GM23338 (cell line): ENCODE measurements around the gene COL4A6. TPM values are rescaled to one million over a fixed set of nuclear protein-coding genes. Genes with fewer than 3 reads are reported as not detected.

Source experiments
- ATAC-seq: fragments of 200-7000 bp; cut with Tn5 transposase; 3 replicates; pipeline ENCODE4 v1.9.1; 2020
- DNase-seq: peaks from one replicate; pipeline ENCODE4 v3.0.0-alpha.2; 2015; ENCODE audit warnings: low spot score
- H2AFZ ChIP-seq: fragments of 200-600 bp; sonication (generic); 2 replicates; pipeline ENCODE4 v1.8.0; 2016; ENCODE audit warnings: antibody characterized with exemption, mild to moderate bottlenecking, moderate library complexity
- H3F3A ChIP-seq: fragments of 200-600 bp; sonication (generic); replicated peaks from 2 replicates; pipeline ENCODE4 v1.8.0; 2017; ENCODE audit warnings: antibody characterized with exemption, mixed run types, low read depth
- H3K27ac ChIP-seq: fragments of 200-600 bp; sonication (generic); 2 replicates; pipeline ENCODE4 v1.6.1; 2016; ENCODE audit warnings: low read depth
- H3K27me3 ChIP-seq: fragments of 200-600 bp; sonication (generic); 2 replicates; pipeline ENCODE4 v1.8.0; 2016; ENCODE audit warnings: mild to moderate bottlenecking, mixed run types, moderate library complexity; ENCODE audit not compliant: insufficient read depth
- H3K36me3 ChIP-seq: fragments of 200-600 bp; sonication (generic); 2 replicates; pipeline ENCODE4 v1.8.0; 2016; ENCODE audit warnings: mild to moderate bottlenecking; ENCODE audit not compliant: insufficient read depth
- H3K4me1 ChIP-seq: fragments of 200-600 bp; sonication (generic); 2 replicates; pipeline ENCODE4 v1.8.0; 2016; ENCODE audit warnings: mild to moderate bottlenecking, moderate library complexity; ENCODE audit not compliant: insufficient read depth
- H3K4me2 ChIP-seq: fragments of 200-600 bp; sonication (generic); 2 replicates; pipeline ENCODE4 v1.7.1; 2017; ENCODE audit warnings: mixed run types
- H3K4me3 ChIP-seq: fragments of 200-600 bp; sonication (generic); 2 replicates; pipeline ENCODE4 v1.6.1; 2016; ENCODE audit warnings: mixed run types
- H3K79me2 ChIP-seq: fragments of 200-600 bp; sonication (generic); replicated peaks from 2 replicates; pipeline ENCODE4 v1.8.0; 2017; ENCODE audit warnings: mild to moderate bottlenecking; ENCODE audit not compliant: insufficient read depth
- H3K9me2 ChIP-seq: fragments of 200-600 bp; sonication (generic); 2 replicates; pipeline ENCODE4 v1.8.0; 2017; ENCODE audit not compliant: insufficient read depth
- H4K20me1 ChIP-seq: fragments of 200-600 bp; sonication (generic); replicated peaks from 2 replicates; pipeline ENCODE4 v1.8.0; 2017; ENCODE audit warnings: mild to moderate bottlenecking; ENCODE audit not compliant: insufficient read depth
- H3K27ac Mint-ChIP-seq: 2 replicates; pipeline ENCODE4 v1.8.0; 2020; ENCODE audit warnings: inconsistent platforms, mild to moderate bottlenecking, moderate library complexity, mixed read lengths
- H3K27me3 Mint-ChIP-seq: 3 replicates; pipeline ENCODE4 v1.8.0; 2022; ENCODE audit warnings: low read depth, mild to moderate bottlenecking, moderate library complexity, mixed read lengths, inconsistent platforms; ENCODE audit not compliant: insufficient read depth, poor library complexity
- H3K36me3 Mint-ChIP-seq: 3 replicates; pipeline ENCODE4 v1.8.0; 2021; ENCODE audit warnings: low read depth, mild to moderate bottlenecking, inconsistent platforms, moderate library complexity, mixed read lengths
- H3K4me1 Mint-ChIP-seq: 3 replicates; pipeline ENCODE4 v1.8.0; 2020; ENCODE audit warnings: mild to moderate bottlenecking, inconsistent platforms, mixed read lengths
- H3K4me3 Mint-ChIP-seq: 3 replicates; pipeline ENCODE4 v1.8.0; 2021; ENCODE audit warnings: moderate library complexity, mild to moderate bottlenecking, inconsistent platforms, mixed read lengths
- H3K9me3 Mint-ChIP-seq: 3 replicates; pipeline ENCODE4 v1.8.0; 2020; ENCODE audit warnings: moderate library complexity, mild to moderate bottlenecking, inconsistent platforms, mixed read lengths
- CTCF ChIP-seq, 2 experiments: fragments of 200-600 bp in 1 of 2; sonication (generic) in 1 of 2; conservative IDR thresholded peaks; 2 replicates each; pipeline versions ENCODE4 v1.5.1 to v1.6.1; 2016 to 2017; ENCODE audit warnings: antibody characterized with exemption in 2 of 2, low read depth in 2 of 2, mild to moderate bottlenecking in 2 of 2, moderate library complexity in 1 of 2
- JUNB ChIP-seq: IDR thresholded peaks from one replicate; pipeline ENCODE4 v1.6.1; 2016; ENCODE audit warnings: antibody characterized with exemption; ENCODE audit not compliant: unreplicated experiment
- POLR2AphosphoS5 ChIP-seq: IDR thresholded peaks from 2 replicates; pipeline ENCODE4 v1.6.1; 2016; ENCODE audit warnings: antibody characterized with exemption, low read depth
- STAT1 ChIP-seq: IDR thresholded peaks from one replicate; pipeline ENCODE4 v1.6.1; 2016; ENCODE audit warnings: antibody characterized with exemption; ENCODE audit not compliant: unreplicated experiment
- ZNF462 ChIP-seq: fragments of 250-450 bp; sonication (Bioruptor Pico); IDR thresholded peaks from 2 replicates; pipeline ENCODE4 v1.5.0; 2020; ENCODE audit warnings: mild to moderate bottlenecking, moderate library complexity
- polyA plus RNA-seq: library from polyadenylated mRNA; unstranded; fragments of >200 nt; fragmentation: Nextera tagmentation; extraction: Ambion mirVana; gene quantifications from 2 replicates; pipeline ENCODE4 v1.2.1, GENCODE V29; 2016
- total RNA-seq: library from RNA; depleted of rRNA; stranded (reverse); fragments of >200 nt; shearing (Covaris generic); gene quantifications from 2 replicates; pipeline ENCODE4 v1.2.3, GENCODE V29; 2014

Gene COL4A6
- total and polyA plus RNA-seq, 2 experiments from 2014 or later = 4.1 to 15.2 TPM

- ATAC-seq = no peak
Observed at GRCh38 chrX:108127152-108127551, 311.1 kb downstream of the COL4A6 start.

GRCh38 chrX:108126661-108127060 is 311.6 kb downstream of the COL4A6 start:
- Histone ChIP-seq H4K20me1 (no peaks in the 10 kb centered on the region), H3K27me3 (no peaks in the 10 kb centered on the region), H3K9me2 (no peaks in the 10 kb centered on the region), H3K4me3 (no peak overlapping the region), H3K27ac (peak overlapping the region; percentile 63; the same call in 1 of the 2 replicates), H3K4me1 (peaks cover 4% of the 10 kb centered on the region; the same call in 1 of the 2 replicates), H3K36me3 (no peaks in the 10 kb centered on the region), H3F3A (no peaks in the 10 kb centered on the region), H3K79me2 (no peaks in the 10 kb centered on the region), H3K4me2 (peak overlapping the region; percentile 53), H2AFZ (0 out of 2 replicates have a peak overlapping the region, but pooled peaks have one; percentile 6)
- ATAC-seq (no peak; the same call in 2 of the 3 replicates), DNase-seq (peak; percentile 1)
- Mint-ChIP-seq H3K4me1 (peaks cover 17% of the 10 kb centered on the region), H3K27ac (peak overlapping the region; percentile 77), H3K27me3 (no peaks in the 10 kb centered on the region), H3K4me3 (no peak overlapping the region; the same call in 2 of the 3 replicates), H3K9me3 (no peaks in the 10 kb centered on the region), H3K36me3 (no peaks in the 10 kb centered on the region)
- TF ChIP-seq CTCF (conservative IDR thresholded peaks at IDR 0.05; ENCODE audit: low read depth in 2 of 2) (no peak), ZNF462 (CRISPR knock-in tag) (no peak), JUNB (no peak), POLR2AphosphoS5 (no peak)

More at GRCh38 chrX:108127152-108127551, 311.1 kb downstream of the COL4A6 start:
- Histone ChIP-seq H3K4me3 (no peak overlapping the region), H3K36me3 (no peaks in the 10 kb centered on the region), H3K27me3 (no peaks in the 10 kb centered on the region), H2AFZ (no peak overlapping the region), H3K79me2 (no peaks in the 10 kb centered on the region), H3K27ac (no peak overlapping the region), H3F3A (no peaks in the 10 kb centered on the region), H3K4me1 (peaks cover 4% of the 10 kb centered on the region; the same call in 1 of the 2 replicates), H3K4me2 (no peak overlapping the region), H3K9me2 (no peaks in the 10 kb centered on the region), H4K20me1 (no peaks in the 10 kb centered on the region)
- TF ChIP-seq STAT1 (no peak), CTCF (conservative IDR thresholded peaks at IDR 0.05; ENCODE audit: low read depth in 2 of 2) (no peak)
- Mint-ChIP-seq H3K36me3 (no peaks in the 10 kb centered on the region), H3K27ac (peak overlapping the region; percentile 77; the same call in 1 of the 2 replicates), H3K4me1 (peaks cover 17% of the 10 kb centered on the region), H3K9me3 (no peaks in the 10 kb centered on the region), H3K27me3 (no peaks in the 10 kb centered on the region), H3K4me3 (no peak overlapping the region)
- DNase-seq = peak; percentile 2
